Smooth muscle cell (in vitro differentiated cells): ENCODE measurements around the gene IGFALS. TPM values are rescaled to one million over a fixed set of nuclear protein-coding genes. Genes with fewer than 3 reads are reported as not detected.

Experiments used
- DNase-seq: peaks from one replicate; lab custom pipeline; 2025; ENCODE audit not compliant: unreplicated experiment; lab: John Stamatoyannopoulos, UW
- H2AFZ ChIP-seq: fragments of 200-600 bp; sonication (generic); 2 replicates; pipeline ENCODE4 v1.6.0; 2016; ENCODE audit warnings: antibody characterized with exemption, low read depth, mild to moderate bottlenecking
- H3F3A ChIP-seq: fragments of 200-600 bp; sonication (generic); 2 replicates; pipeline ENCODE4 v1.6.0; 2017; ENCODE audit warnings: antibody characterized with exemption, low read depth
- H3K27ac ChIP-seq: fragments of 200-600 bp; sonication (generic); 2 replicates; pipeline ENCODE4 v1.5.1; 2016; ENCODE audit warnings: low read depth, mild to moderate bottlenecking
- H3K27me3 ChIP-seq: fragments of 200-600 bp; sonication (generic); 2 replicates; pipeline ENCODE4 v1.6.1; 2016; ENCODE audit warnings: low read depth, mild to moderate bottlenecking
- H3K36me3 ChIP-seq: fragments of 200-600 bp; sonication (generic); 2 replicates; pipeline ENCODE4 v1.5.1; 2016; ENCODE audit warnings: low read depth
- H3K4me1 ChIP-seq: fragments of 200-600 bp; sonication (generic); 2 replicates; pipeline ENCODE4 v1.5.1; 2016; ENCODE audit warnings: low read depth
- H3K4me2 ChIP-seq: fragments of 200-600 bp; sonication (generic); 2 replicates; pipeline ENCODE4 v1.6.0; 2016; ENCODE audit warnings: mild to moderate bottlenecking
- H3K4me3 ChIP-seq: fragments of 200-600 bp; sonication (generic); 2 replicates; pipeline ENCODE4 v1.5.1; 2016; ENCODE audit warnings: mild to moderate bottlenecking
- H3K79me2 ChIP-seq: fragments of 200-600 bp; sonication (generic); 2 replicates; pipeline ENCODE4 v1.6.0; 2016; ENCODE audit warnings: low read depth, mild to moderate bottlenecking
- H3K9ac ChIP-seq: fragments of 200-600 bp; sonication (generic); 2 replicates; pipeline ENCODE4 v1.6.0; 2016; ENCODE audit warnings: low read depth
- H3K9me3 ChIP-seq: fragments of 200-600 bp; sonication (generic); replicated peaks from 2 replicates; pipeline ENCODE4 v1.5.1; 2016; ENCODE audit warnings: low read depth
- H4K20me1 ChIP-seq: fragments of 200-600 bp; sonication (generic); 2 replicates; pipeline ENCODE4 v1.6.0; 2016; ENCODE audit warnings: low read depth
- CTCF ChIP-seq: fragments of 200-600 bp; sonication (generic); IDR thresholded peaks from 2 replicates; pipeline ENCODE4 v1.5.1; 2017; ENCODE audit warnings: borderline replicate concordance, mild to moderate bottlenecking, antibody characterized with exemption; ENCODE audit not compliant: insufficient read depth, poor library complexity, severe bottlenecking
- WGBS: methylation state at CpG from one replicate; pipeline ENCODE4 v1.1.7; 2016; ENCODE audit warnings: low lambda C conversion rate; 5-methylcytosine and 5-hydroxymethylcytosine counted together
- polyA plus RNA-seq: library from polyadenylated mRNA; unstranded; fragments of >200 nt; fragmentation: Nextera tagmentation; extraction: Ambion mirVana; gene quantifications from 2 replicates; pipeline ENCODE4 v1.2.1, GENCODE V29; 2016
- total RNA-seq: library from RNA; depleted of rRNA; stranded (reverse); fragments of >200 nt; gene quantifications from 2 replicates; pipeline ENCODE4 v1.2.3, GENCODE V29; 2014

IGFALS gene
- total and polyA plus RNA-seq, 2 experiments from 2014 or later, result not detected

- H3K9ac ChIP-seq, result no peak overlapping the region
- H3F3A ChIP-seq, result no peaks in the 10 kb centered on the region
- TF ChIP-seq CTCF, result no peak
- H3K79me2 ChIP-seq, result peaks cover 31% of the 10 kb centered on the region
- H3K36me3 ChIP-seq, result no peaks in the 10 kb centered on the region
- DNase-seq, result no peak
- no peaks in the 10 kb centered on the region for H3K9me3 ChIP-seq
- H4K20me1 ChIP-seq, result no peaks in the 10 kb centered on the region
- peak overlapping the region; percentile 83 for H3K4me3 ChIP-seq
- H3K27ac ChIP-seq, result no peak overlapping the region
- peak overlapping the region; percentile 87 for H3K4me2 ChIP-seq
- 83% methylated on average over 11 of the region's 11 CpGs for WGBS
- H2AFZ ChIP-seq, result no peak overlapping the region
- no peaks in the 10 kb centered on the region for H3K27me3 ChIP-seq
- H3K4me1 ChIP-seq, result peaks cover 18% of the 10 kb centered on the region
These were observed 35.3 kb upstream of the IGFALS start for GRCh38 chr16:1828645-1829410.

- TF ChIP-seq CTCF, result no peak
- Histone ChIP-seq H3K4me3 (peak within 1 kb of the TSS; percentile 83), H3K79me2 (peaks cover 31% of the 10 kb centered on the region), H3K36me3 (no peaks in the 10 kb centered on the region), H2AFZ (peak within 1 kb of the TSS; percentile 87), H3K27ac (peak within 1 kb of the TSS; percentile 66), H4K20me1 (no peaks in the 10 kb centered on the region), H3K4me1 (peaks cover 18% of the 10 kb centered on the region), H3K4me2 (peak within 1 kb of the TSS; percentile 87), H3F3A (no peaks in the 10 kb centered on the region), H3K27me3 (no peaks in the 10 kb centered on the region), H3K9ac (peak within 1 kb of the TSS; percentile 74), H3K9me3 (no peaks in the 10 kb centered on the region)
- WGBS, result 1% methylated on average over 86 of the region's 104 CpGs
- peak; percentile 90 for DNase-seq
These were observed 33.4 kb upstream of the IGFALS start, which contains the start of the genes FAHD1 and HAGH for GRCh38 chr16:1826691-1827573. TSS of gene FAHD1 (plus strand) at chr16:1827206. CDS start at chr16:1827239, 33 bp downstream. TSS of gene HAGH (minus strand) at chr16:1826825. CDS start at chr16:1826787, 38 bp downstream.

GRCh38 chr16:1825864-1826690 is 32.6 kb upstream of the IGFALS start:
- Histone ChIP-seq H3K27me3 (no peaks in the 10 kb centered on the region), H3K9ac (no peak overlapping the region), H3K4me2 (peak overlapping the region; percentile 87), H3K4me1 (peaks cover 18% of the 10 kb centered on the region), H3K4me3 (peak overlapping the region; percentile 83), H3K27ac (no peak overlapping the region), H3F3A (no peaks in the 10 kb centered on the region), H2AFZ (no peak overlapping the region), H3K9me3 (no peaks in the 10 kb centered on the region), H3K79me2 (peaks cover 31% of the 10 kb centered on the region), H4K20me1 (no peaks in the 10 kb centered on the region), H3K36me3 (no peaks in the 10 kb centered on the region)
- 6% methylated on average over 75 of the region's 96 CpGs for WGBS
- peak; percentile 70 for DNase-seq
- TF ChIP-seq CTCF, result no peak
